BE2C (cell line): ENCODE results near the gene LIME1.

Source experiments
- DNase-seq: peaks from one replicate; pipeline ENCODE4 v3.0.0-alpha.2; 2020
- H3K27me3 ChIP-seq: fragments of 250-450 bp; sonication (Bioruptor Pico); 2 replicates; pipeline ENCODE4 v1.5.1; 2020; ENCODE audit warnings: mild to moderate bottlenecking
- H3K36me3 ChIP-seq: fragments of 250-450 bp; sonication (Bioruptor Pico); 2 replicates; pipeline ENCODE4 v1.5.1; 2020; ENCODE audit warnings: mild to moderate bottlenecking
- H3K4me1 ChIP-seq: fragments of 250-450 bp; sonication (Bioruptor Pico); 2 replicates; pipeline ENCODE4 v1.5.1; 2020
- H3K4me3 ChIP-seq: 2 replicates; pipeline ENCODE4 v1.5.1; 2011; ENCODE audit warnings: low read depth, low read length
- H3K9me3 ChIP-seq: fragments of 250-450 bp; sonication (Bioruptor Pico); 2 replicates; pipeline ENCODE4 v1.5.1; 2020
- CTCF ChIP-seq: IDR thresholded peaks from 2 replicates; pipeline ENCODE4 v1.5.1; 2012; ENCODE audit warnings: mild to moderate bottlenecking, low read depth, low read length

The LIME1 gene

GRCh38 chr20:63697357-63697867, 39.1 kb upstream of the LIME1 start:
- Histone ChIP-seq H3K4me3 (no peak overlapping the region), H3K4me1 (peaks cover 44% of the 10 kb centered on the region), H3K9me3 (no peaks in the 10 kb centered on the region), H3K27me3 (no peaks in the 10 kb centered on the region), H3K36me3 (no peaks in the 10 kb centered on the region)
- TF ChIP-seq CTCF: no peak
- DNase-seq: peak; percentile 40

GRCh38 chr20:63697868-63698545, 38.5 kb upstream of the LIME1 start:
- no peaks in the 10 kb centered on the region for H3K9me3 ChIP-seq
- peaks cover 44% of the 10 kb centered on the region for H3K4me1 ChIP-seq
- peak; percentile 61 for DNase-seq

GRCh38 chr20:63698739-63699465, 37.6 kb upstream of the LIME1 start:
- peaks cover 44% of the 10 kb centered on the region for H3K4me1 ChIP-seq

More at GRCh38 chr20:63697868-63698545, 38.5 kb upstream of the LIME1 start:
- Histone ChIP-seq H3K27me3 (no peaks in the 10 kb centered on the region), H3K4me3 (no peak overlapping the region), H3K36me3 (no peaks in the 10 kb centered on the region)
- TF ChIP-seq CTCF: no peak

GRCh38 chr20:63699466-63700198, 36.8 kb upstream of the LIME1 start:
- TF ChIP-seq CTCF: no peak
- peak; percentile 37 for DNase-seq
- Histone ChIP-seq H3K9me3 (no peaks in the 10 kb centered on the region), H3K4me3 (no peak overlapping the region), H3K27me3 (no peaks in the 10 kb centered on the region), H3K36me3 (peaks cover 3% of the 10 kb centered on the region; the same call in 1 of the 2 replicates), H3K4me1 (peaks cover 44% of the 10 kb centered on the region)

More at GRCh38 chr20:63698739-63699465, 37.6 kb upstream of the LIME1 start:
- peak; percentile 78 for DNase-seq
- H3K27me3 ChIP-seq: no peaks in the 10 kb centered on the region
- no peaks in the 10 kb centered on the region for H3K36me3 ChIP-seq
- no peak for TF ChIP-seq CTCF
- no peak overlapping the region for H3K4me3 ChIP-seq
- H3K9me3 ChIP-seq: no peaks in the 10 kb centered on the region

- no peaks in the 10 kb centered on the region for H3K9me3 ChIP-seq
- no peak for TF ChIP-seq CTCF
- peaks cover 11% of the 10 kb centered on the region for H3K36me3 ChIP-seq
- no peak overlapping the region for H3K4me3 ChIP-seq
- no peaks in the 10 kb centered on the region for H3K27me3 ChIP-seq
- peak; percentile 33 for DNase-seq
- peaks cover 44% of the 10 kb centered on the region for H3K4me1 ChIP-seq
Measured at GRCh38 chr20:63700199-63701050, 36.0 kb upstream of the LIME1 start.
